CD4-positive, alpha-beta T cell (primary cell): Measurements from ENCODE around the gene HIP1R. TPM values are rescaled to one million over a fixed set of nuclear protein-coding genes. Genes with fewer than 3 reads are reported as not detected.

ENCODE experiments used
- ATAC-seq: fragments of 200-7000 bp; cut with Tn5 transposase; one replicate; pipeline ENCODE4 v1.10.0; 2022; ENCODE audit warnings: mild to moderate bottlenecking; ENCODE audit not compliant: poor library complexity
- CTCF ChIA-PET: fragments of 350-600 bp; sonication (Branson Sonifier 250); formaldehyde crosslinking; loops from one replicate; lab custom pipeline; 2021; ENCODE audit warnings: antibody characterized with exemption, inconsistent platforms; lab: Charles Lee
- POLR2A ChIA-PET: fragments of 350-600 bp; sonication (Branson Sonifier 250); formaldehyde crosslinking; loops from one replicate; lab custom pipeline; 2021; ENCODE audit warnings: antibody characterized with exemption, inconsistent platforms; lab: Charles Lee
- DNase-seq, 14 experiments: peaks; one replicate each; pipeline ENCODE4 v3.0.0-alpha.2; 2013 to 2020; ENCODE audit warnings: mixed read lengths in 2 of 14
- H3K27ac ChIP-seq, 2 donors: one replicate each; pipeline versions ENCODE4 v1.5.1 to v1.7.0; 2013; ENCODE audit warnings: low read length in 2 of 2, low read depth in 1 of 2, mild to moderate bottlenecking in 1 of 2
- H3K27me3 ChIP-seq, 2 experiments: 1 replicate in 1 of 2; 2 replicates in 1 of 2; pipeline versions ENCODE4 v1.6.1 to v1.7.0; 2013; ENCODE audit warnings: low read length in 2 of 2, control low read depth in 1 of 2, mild to moderate bottlenecking in 1 of 2, moderate library complexity in 1 of 2; ENCODE audit not compliant: insufficient read depth in 2 of 2, control insufficient read depth in 1 of 2
- H3K36me3 ChIP-seq: one replicate; pipeline ENCODE4 v1.6.1; 2013; ENCODE audit warnings: low read length, control low read depth; ENCODE audit not compliant: insufficient read depth
- H3K4me1 ChIP-seq: one replicate; pipeline ENCODE4 v1.6.1; 2013; ENCODE audit warnings: low read length, control low read depth; ENCODE audit not compliant: insufficient read depth
- H3K4me3 ChIP-seq: one replicate; pipeline ENCODE4 v1.5.1; 2013; ENCODE audit warnings: mild to moderate bottlenecking, low read length, moderate library complexity
- H3K9me3 ChIP-seq, 2 experiments: 1 replicate in 1 of 2; 2 replicates in 1 of 2; pipeline versions ENCODE4 v1.6.1 to v1.7.0; 2013; ENCODE audit warnings: low read length in 2 of 2, mild to moderate bottlenecking in 2 of 2, control low read depth in 1 of 2, moderate library complexity in 1 of 2; ENCODE audit not compliant: control insufficient read depth in 1 of 2, insufficient read depth in 1 of 2
- H3K27ac Mint-ChIP-seq: one replicate; pipeline ENCODE4 v1.8.0; 2020; ENCODE audit warnings: mixed read lengths
- H3K27me3 Mint-ChIP-seq: one replicate; pipeline ENCODE4 v1.8.0; 2021; ENCODE audit warnings: mixed read lengths
- H3K36me3 Mint-ChIP-seq: one replicate; pipeline ENCODE4 v1.8.0; 2021; ENCODE audit warnings: low read depth, mixed read lengths
- H3K4me1 Mint-ChIP-seq: one replicate; pipeline ENCODE4 v1.8.0; 2021; ENCODE audit warnings: low read depth, mixed read lengths
- H3K4me3 Mint-ChIP-seq: one replicate; pipeline ENCODE4 v1.8.0; 2020; ENCODE audit warnings: mild to moderate bottlenecking, mixed read lengths
- H3K9me3 Mint-ChIP-seq: one replicate; pipeline ENCODE4 v1.8.0; 2020; ENCODE audit warnings: mixed read lengths
- CTCF ChIP-seq: fragments of 200-600 bp; IDR thresholded peaks from one replicate; pipeline ENCODE4 v1.8.0; 2022; ENCODE audit warnings: antibody characterized with exemption, mild to moderate bottlenecking
- intact Hi-C, 2 experiments: fragments of 100-400 bp; cut with DNase I in 1 of 2; cut with micrococcal nuclease in 1 of 2; formaldehyde crosslinking; loops; one replicate each; pipeline versions ENCODE4 v1.15.1 to v1.9.0; 2023 to 2025; cut with DNase I, micrococcal nuclease
- total RNA-seq, 174 experiments: library from RNA in 2 of 174; stranded (reverse) in 2 of 174; gene quantifications; one replicate each; pipeline ENCODE4 v1.2.3 and lab custom pipeline; 2021 to 2026

HIP1R gene
- total RNA-seq, 2 experiments from 2014 or later = 184 to 185 TPM

- intact Hi-C loops = loop anchor here in 1 of 2 experiments (5.0 kb wide), 1 partner anchor 34 kb away; no protein-coding TSS in a partner anchor
- H3K9me3 Mint-ChIP-seq = no peaks in the 10 kb centered on the region
- POLR2A ChIA-PET = interaction anchor here (1.1 kb wide), 1 partner anchor 32 kb away, joined by 5 read pairs; no protein-coding TSS in a partner anchor
- no peak for TF ChIP-seq CTCF
- CTCF ChIA-PET = no interaction called here
- H3K4me1 Mint-ChIP-seq = peaks cover 40% of the 10 kb centered on the region
- H3K27ac Mint-ChIP-seq = peak overlapping the region; percentile 47
- peaks cover 75% of the 10 kb centered on the region for H3K36me3 Mint-ChIP-seq
- no peaks in the 10 kb centered on the region for H3K27me3 Mint-ChIP-seq
- Histone ChIP-seq H3K9me3 (no peaks in the 10 kb centered on the region), H3K27ac (no peak overlapping the region), H3K4me3 (no peak overlapping the region), H3K36me3 (peaks cover 54% of the 10 kb centered on the region), H3K4me1 (peaks cover 36% of the 10 kb centered on the region), H3K27me3 (no peaks in the 10 kb centered on the region)
- ATAC-seq (no peak), DNase-seq (no peak)
- H3K4me3 Mint-ChIP-seq = peak overlapping the region; percentile 6
These were observed 33.4 kb downstream of the HIP1R start for GRCh38 chr12:122868471-122869177.

- no peak for TF ChIP-seq CTCF
- H3K9me3 Mint-ChIP-seq = no peaks in the 10 kb centered on the region
- H3K4me1 ChIP-seq = peaks cover 44% of the 10 kb centered on the region
These were observed 34.1 kb downstream of the HIP1R start for GRCh38 chr12:122869207-122869973.

GRCh38 chr12:122870163-122870842 is 35.0 kb downstream of the HIP1R start:
- peaks cover 61% of the 10 kb centered on the region for H3K36me3 Mint-ChIP-seq
- H3K4me1 ChIP-seq = peaks cover 53% of the 10 kb centered on the region
- peak overlapping the region; percentile 36 for H3K27ac Mint-ChIP-seq
- peaks cover 53% of the 10 kb centered on the region for H3K36me3 ChIP-seq
- CTCF ChIA-PET = interaction anchor here (1.5 kb wide), 1 partner anchor 28 kb away, joined by 3 read pairs; no protein-coding TSS in a partner anchor
- no peaks in the 10 kb centered on the region for H3K27me3 ChIP-seq
- DNase-seq (peak in 1 of 14 experiments; percentile 31), ATAC-seq (no peak)
- POLR2A ChIA-PET = interaction anchor here (0.7 to 5.6 kb wide), 9 partner anchors 10 to 416 kb away, joined by 3 to 81 read pairs (median 5); partner anchors contain the start of genes MTRFR and VPS37B
- intact Hi-C loops = loop anchor here in 1 of 2 experiments (5.0 kb wide), 1 partner anchor 367 kb away; no protein-coding TSS in a partner anchor
- H3K4me3 Mint-ChIP-seq = peak overlapping the region; percentile 23
- no peak overlapping the region for H3K4me3 ChIP-seq
- TF ChIP-seq CTCF = no peak
- H3K4me1 Mint-ChIP-seq = peaks cover 53% of the 10 kb centered on the region
- H3K9me3 Mint-ChIP-seq = no peaks in the 10 kb centered on the region
- H3K27ac ChIP-seq = no peak overlapping the region
- no peaks in the 10 kb centered on the region for H3K27me3 Mint-ChIP-seq
- no peaks in the 10 kb centered on the region for H3K9me3 ChIP-seq

More at GRCh38 chr12:122869207-122869973, 34.1 kb downstream of the HIP1R start:
- H3K9me3 ChIP-seq = no peaks in the 10 kb centered on the region
- H3K4me3 Mint-ChIP-seq = peak overlapping the region; percentile 6
- no peak overlapping the region for H3K27ac ChIP-seq
- H3K27me3 ChIP-seq = no peaks in the 10 kb centered on the region
- peak overlapping the region; percentile 47 for H3K27ac Mint-ChIP-seq
- H3K4me1 Mint-ChIP-seq = peaks cover 47% of the 10 kb centered on the region
- CTCF ChIA-PET = interaction anchor here (1.5 kb wide), 1 partner anchor 29 kb away, joined by 3 read pairs; no protein-coding TSS in a partner anchor
- peaks cover 70% of the 10 kb centered on the region for H3K36me3 Mint-ChIP-seq
- intact Hi-C loops = loop anchor here in 1 of 2 experiments (5.0 kb wide), 1 partner anchor 33 kb away; no protein-coding TSS in a partner anchor
- POLR2A ChIA-PET = interaction anchor here (0.7 to 5.6 kb wide), 5 partner anchors 20 to 415 kb away, joined by 3 to 81 read pairs (median 5); partner anchors contain the start of genes MTRFR and VPS37B
- no peak for DNase-seq
- no peak overlapping the region for H3K4me3 ChIP-seq
- no peaks in the 10 kb centered on the region for H3K27me3 Mint-ChIP-seq
- no peak for ATAC-seq
- H3K36me3 ChIP-seq = peaks cover 53% of the 10 kb centered on the region
